GM06990 (cell line): ENCODE results near the gene COL6A3.

Source experiments
- DNase-seq: peaks from one replicate; pipeline ENCODE4 v3.0.0-alpha.2; 2011; ENCODE audit not compliant: insufficient read length; ENCODE audit errors: extremely low read depth
- H3K27me3 ChIP-seq: replicated peaks from 2 replicates; pipeline ENCODE4 v1.6.0; 2011; ENCODE audit warnings: low read length; ENCODE audit not compliant: control insufficient read depth, insufficient read depth
- H3K36me3 ChIP-seq: 2 replicates; pipeline ENCODE4 v1.5.1; 2011; ENCODE audit warnings: low read length; ENCODE audit not compliant: control insufficient read depth, insufficient read depth
- H3K4me3 ChIP-seq: replicated peaks from 2 replicates; pipeline ENCODE4 v1.5.1; 2011; ENCODE audit warnings: low read depth, mild to moderate bottlenecking, control low read depth, low read length
- TF ChIP-seq, protein P1 (sequence below): IDR thresholded peaks from 2 replicates; pipeline ENCODE4 v1.5.1; 2011; ENCODE audit warnings: low read length, control low read depth, mild to moderate bottlenecking, inconsistent platforms; ENCODE audit not compliant: insufficient read depth, poor library complexity, severe bottlenecking

Gene COL6A3

GRCh38 chr2:237350597-237350996 lies 63.4 kb downstream of the COL6A3 start:
- no peaks in the 10 kb centered on the region for H3K36me3 ChIP-seq
- TF ChIP-seq, protein P1, sequence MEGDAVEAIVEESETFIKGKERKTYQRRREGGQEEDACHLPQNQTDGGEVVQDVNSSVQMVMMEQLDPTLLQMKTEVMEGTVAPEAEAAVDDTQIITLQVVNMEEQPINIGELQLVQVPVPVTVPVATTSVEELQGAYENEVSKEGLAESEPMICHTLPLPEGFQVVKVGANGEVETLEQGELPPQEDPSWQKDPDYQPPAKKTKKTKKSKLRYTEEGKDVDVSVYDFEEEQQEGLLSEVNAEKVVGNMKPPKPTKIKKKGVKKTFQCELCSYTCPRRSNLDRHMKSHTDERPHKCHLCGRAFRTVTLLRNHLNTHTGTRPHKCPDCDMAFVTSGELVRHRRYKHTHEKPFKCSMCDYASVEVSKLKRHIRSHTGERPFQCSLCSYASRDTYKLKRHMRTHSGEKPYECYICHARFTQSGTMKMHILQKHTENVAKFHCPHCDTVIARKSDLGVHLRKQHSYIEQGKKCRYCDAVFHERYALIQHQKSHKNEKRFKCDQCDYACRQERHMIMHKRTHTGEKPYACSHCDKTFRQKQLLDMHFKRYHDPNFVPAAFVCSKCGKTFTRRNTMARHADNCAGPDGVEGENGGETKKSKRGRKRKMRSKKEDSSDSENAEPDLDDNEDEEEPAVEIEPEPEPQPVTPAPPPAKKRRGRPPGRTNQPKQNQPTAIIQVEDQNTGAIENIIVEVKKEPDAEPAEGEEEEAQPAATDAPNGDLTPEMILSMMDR: no peak
- peaks cover 3% of the 10 kb centered on the region for H3K27me3 ChIP-seq
- no peak for DNase-seq
- no peak overlapping the region for H3K4me3 ChIP-seq

- H3K36me3 ChIP-seq: no peaks in the 10 kb centered on the region
- TF ChIP-seq, protein P1: no peak
- H3K27me3 ChIP-seq: peaks cover 3% of the 10 kb centered on the region
- H3K4me3 ChIP-seq: no peak overlapping the region
- no peak for DNase-seq
Measured at GRCh38 chr2:237350070-237350469, 63.9 kb downstream of the COL6A3 start.

DNA sequence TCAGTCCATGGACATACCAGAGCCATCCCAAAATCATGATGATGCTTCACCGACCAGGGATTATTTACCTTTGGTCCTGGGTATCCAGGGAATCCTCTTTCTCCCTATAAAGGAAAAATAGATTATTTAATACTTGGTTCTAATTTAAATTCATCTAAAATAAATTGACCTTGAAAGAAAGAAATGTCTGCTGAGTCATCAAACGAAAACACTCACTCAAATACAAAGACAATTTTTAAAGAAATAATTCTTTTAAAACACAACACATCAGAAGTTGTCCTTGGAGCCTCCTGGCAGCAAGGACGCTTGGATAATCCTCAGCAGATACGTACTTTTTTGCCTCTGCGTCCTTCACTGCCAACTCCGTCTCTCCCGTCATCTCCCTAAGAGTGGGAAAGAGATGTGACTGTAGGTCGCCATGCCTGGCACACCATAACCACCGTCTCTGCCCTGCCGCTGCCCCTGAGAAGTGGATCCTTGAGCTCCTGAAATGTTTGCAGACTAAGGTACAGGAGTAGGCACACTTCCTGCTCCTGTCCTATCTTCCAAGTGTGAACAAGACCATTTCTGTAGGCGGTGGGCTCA lies 65.6 kb downstream of the COL6A3 start:
- no peaks in the 10 kb centered on the region for H3K36me3 ChIP-seq
- H3K27me3 ChIP-seq: peaks cover 3% of the 10 kb centered on the region
- TF ChIP-seq, protein P1: no peak
- H3K4me3 ChIP-seq: no peak overlapping the region
- DNase-seq: no peak

- H3K4me3 ChIP-seq: no peak overlapping the region
- peaks cover 3% of the 10 kb centered on the region for H3K27me3 ChIP-seq
- DNase-seq: no peak
- no peaks in the 10 kb centered on the region for H3K36me3 ChIP-seq
- TF ChIP-seq, protein P1: no peak
Measured at GRCh38 chr2:237345891-237346640, 67.9 kb downstream of the COL6A3 start.

DNA sequence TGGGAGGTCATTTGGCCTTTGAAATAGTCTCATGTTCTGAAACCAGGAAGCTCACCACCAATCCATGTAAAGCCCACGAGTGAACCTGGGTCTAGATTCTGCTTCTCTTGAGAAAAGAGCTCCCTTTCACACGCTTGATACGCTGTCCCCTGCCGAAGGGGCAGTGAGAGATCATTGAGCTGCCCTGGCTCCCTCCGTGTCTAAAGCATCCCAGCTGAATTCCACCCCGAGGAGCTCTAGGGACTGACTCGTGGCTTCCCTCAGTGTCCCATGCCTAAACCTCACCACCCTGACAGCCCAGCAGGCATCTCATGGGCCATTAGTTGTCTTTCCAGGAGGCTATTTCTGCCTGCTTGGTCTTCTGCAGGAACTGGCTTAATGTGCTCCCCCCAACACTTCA lies 68.6 kb downstream of the COL6A3 start:
- DNase-seq: no peak
- TF ChIP-seq, protein P1: no peak
- H3K4me3 ChIP-seq: no peak overlapping the region
- no peaks in the 10 kb centered on the region for H3K36me3 ChIP-seq
- H3K27me3 ChIP-seq: no peaks in the 10 kb centered on the region

DNA sequence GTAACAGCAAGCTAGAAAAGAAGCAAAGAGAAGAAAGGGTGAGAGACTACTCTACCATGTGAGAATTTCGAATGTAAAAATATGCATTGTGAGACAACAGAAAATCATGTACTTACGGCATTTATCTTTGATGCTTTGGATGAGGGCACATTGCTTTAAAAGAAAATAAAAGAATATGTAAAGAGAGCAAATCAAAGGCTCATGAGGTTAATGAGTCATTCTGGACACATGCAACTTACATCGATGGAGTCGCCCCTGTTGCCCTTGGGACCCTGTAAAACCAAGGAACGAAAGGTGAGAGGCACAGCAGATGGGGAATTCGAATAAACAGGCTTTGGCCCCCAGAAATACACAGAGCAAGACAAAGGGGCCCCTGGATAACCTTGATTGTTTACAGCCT lies 69.0 kb downstream of the COL6A3 start:
- no peaks in the 10 kb centered on the region for H3K36me3 ChIP-seq
- TF ChIP-seq, protein P1: no peak
- no peak for DNase-seq
- no peak overlapping the region for H3K4me3 ChIP-seq
- no peaks in the 10 kb centered on the region for H3K27me3 ChIP-seq
